Keratinocyte (primary cell): ENCODE measurements around the gene RGPD4. TPM values are rescaled to one million over a fixed set of nuclear protein-coding genes. Genes with fewer than 3 reads are reported as not detected.

Source experiments
- DNase-seq: peaks from one replicate; pipeline ENCODE4 v3.0.0-alpha.2; 2011; ENCODE audit warnings: low read depth, missing footprints, low spot score
- FAIRE-seq: peaks from 2 replicates; lab custom pipeline; 2011; peaks lifted over from hg19 to GRCh38; lab: Jason Lieb, UNC
- H2AFZ ChIP-seq: 2 replicates; pipeline ENCODE4 v1.6.0; 2012; ENCODE audit warnings: low read length, control low read depth, inconsistent platforms; ENCODE audit not compliant: control insufficient read depth
- H3K27ac ChIP-seq: 2 replicates; pipeline ENCODE4 v1.5.1; 2011; ENCODE audit warnings: low read length; ENCODE audit not compliant: control insufficient read depth, insufficient read depth
- H3K27me3 ChIP-seq: 3 replicates; pipeline ENCODE4 v1.6.0; 2011; ENCODE audit warnings: low read length; ENCODE audit not compliant: control insufficient read depth, insufficient read depth; ENCODE audit errors: extremely low read depth
- H3K36me3 ChIP-seq, 2 experiments: 2 replicates in 1 of 2; 3 replicates in 1 of 2; pipeline ENCODE4 v1.5.1; 2011; ENCODE audit warnings: low read length in 2 of 2, mild to moderate bottlenecking in 1 of 2; ENCODE audit not compliant: control insufficient read depth in 2 of 2, insufficient read depth in 2 of 2; ENCODE audit errors: extremely low read depth in 1 of 2
- H3K4me1 ChIP-seq: 3 replicates; pipeline ENCODE4 v1.5.1; 2011; ENCODE audit warnings: low read length; ENCODE audit not compliant: control insufficient read depth, insufficient read depth; ENCODE audit errors: extremely low read depth
- H3K4me2 ChIP-seq: 3 replicates; pipeline ENCODE4 v1.6.0; 2011; ENCODE audit warnings: low read depth, low read length; ENCODE audit not compliant: control insufficient read depth, insufficient read depth; ENCODE audit errors: extremely low read depth
- H3K4me3 ChIP-seq, 3 experiments: fragments of 200-600 bp in 1 of 3; sonication (generic) in 1 of 3; 2 replicates in 2 of 3; 3 replicates in 1 of 3; pipeline ENCODE4 v1.5.1; 2011 to 2016; ENCODE audit warnings: low read length in 3 of 3, mild to moderate bottlenecking in 3 of 3, control low read depth in 2 of 3, inconsistent platforms in 1 of 3, low read depth in 1 of 3, mixed read lengths in 1 of 3, mixed run types in 1 of 3, moderate library complexity in 1 of 3; ENCODE audit not compliant: control insufficient read depth in 2 of 3, insufficient read depth in 2 of 3; ENCODE audit errors: extremely low read depth in 1 of 3
- H3K79me2 ChIP-seq: 2 replicates; pipeline ENCODE4 v1.6.0; 2012; ENCODE audit warnings: low read length; ENCODE audit not compliant: control insufficient read depth, insufficient read depth
- H3K9ac ChIP-seq: 3 replicates; pipeline ENCODE4 v1.6.0; 2011; ENCODE audit warnings: low read length; ENCODE audit not compliant: control insufficient read depth, insufficient read depth; ENCODE audit errors: extremely low read depth
- H3K9me1 ChIP-seq: 3 replicates; pipeline ENCODE4 v1.6.0; 2011; ENCODE audit warnings: low read length; ENCODE audit not compliant: control insufficient read depth, insufficient read depth; ENCODE audit errors: extremely low read depth
- H3K9me3 ChIP-seq: 2 replicates; pipeline ENCODE4 v1.5.1; 2012; ENCODE audit warnings: low read depth, low read length; ENCODE audit not compliant: control insufficient read depth
- H4K20me1 ChIP-seq: 3 replicates; pipeline ENCODE4 v1.6.0; 2011; ENCODE audit warnings: low read length; ENCODE audit not compliant: control insufficient read depth, insufficient read depth; ENCODE audit errors: extremely low read depth
- EZH2 ChIP-seq: IDR thresholded peaks from one replicate; pipeline ENCODE4 v1.6.1; 2012; ENCODE audit warnings: inconsistent platforms, mild to moderate bottlenecking, low read length, moderate library complexity
- dilution Hi-C: fragments of 300-500 bp; cut with MboI; formaldehyde crosslinking; loops from one replicate; pipeline ENCODE4 v1.7.0; 2020; ENCODE audit warnings: low sequenced_read_pairs; ENCODE audit not compliant: extremely low pct_ligation_motif_present
- polyA plus RNA-seq, 5 experiments: library from polyadenylated mRNA; depleted of rRNA in 3 of 5; stranded (reverse) in 3 of 5; stranded (forward) in 1 of 5; unstranded in 1 of 5; fragments of >200 nt; gene quantifications; 1 replicate in 1 of 5; 2 replicates in 3 of 5; 3 replicates in 1 of 5; pipeline versions ENCODE4 v1.2.1 to v1.2.3, GENCODE V29; 2011 to 2012; ENCODE audit warnings: missing spikeins in 2 of 5, low read depth in 1 of 5, low replicate concordance in 1 of 5
- TF ChIP-seq, protein P1 (sequence below), 3 experiments: IDR thresholded peaks in 1 of 3; conservative IDR thresholded peaks in 1 of 3; optimal IDR thresholded peaks in 1 of 3; 2 replicates in 2 of 3; 3 replicates in 1 of 3; pipeline versions ENCODE3 to v1.5.1; 2011; ENCODE audit warnings: low read length in 3 of 3, mild to moderate bottlenecking in 3 of 3, moderate library complexity in 2 of 3, control low read depth in 1 of 3, inconsistent platforms in 1 of 3; ENCODE audit not compliant: insufficient read depth in 2 of 3; ENCODE audit errors: extremely low read depth in 1 of 3

RGPD4 gene
- polyA plus RNA-seq, 1 donor (not counting 4 experiments of a cell fraction or from before 2014, with no cell fraction given): 0.03 TPM

GRCh38 chr2:107811411-107811810 is 15.3 kb upstream of the RGPD4 start:
- Histone ChIP-seq H4K20me1 (no peaks in the 10 kb centered on the region), H3K9me3 (no peaks in the 10 kb centered on the region), H2AFZ (no peak overlapping the region), H3K4me2 (no peak overlapping the region), H3K9me1 (no peaks in the 10 kb centered on the region), H3K79me2 (no peaks in the 10 kb centered on the region), H3K4me1 (no peaks in the 10 kb centered on the region), H3K9ac (no peak overlapping the region), H3K27ac (no peak overlapping the region), H3K27me3 (no peaks in the 10 kb centered on the region), H3K4me3 (no peak overlapping the region), H3K36me3 (no peaks in the 10 kb centered on the region)
- DNase-seq (no peak), FAIRE-seq (no peak)
- dilution Hi-C loops: no loop called here
- TF ChIP-seq EZH2: no peak
- TF ChIP-seq, protein P1, sequence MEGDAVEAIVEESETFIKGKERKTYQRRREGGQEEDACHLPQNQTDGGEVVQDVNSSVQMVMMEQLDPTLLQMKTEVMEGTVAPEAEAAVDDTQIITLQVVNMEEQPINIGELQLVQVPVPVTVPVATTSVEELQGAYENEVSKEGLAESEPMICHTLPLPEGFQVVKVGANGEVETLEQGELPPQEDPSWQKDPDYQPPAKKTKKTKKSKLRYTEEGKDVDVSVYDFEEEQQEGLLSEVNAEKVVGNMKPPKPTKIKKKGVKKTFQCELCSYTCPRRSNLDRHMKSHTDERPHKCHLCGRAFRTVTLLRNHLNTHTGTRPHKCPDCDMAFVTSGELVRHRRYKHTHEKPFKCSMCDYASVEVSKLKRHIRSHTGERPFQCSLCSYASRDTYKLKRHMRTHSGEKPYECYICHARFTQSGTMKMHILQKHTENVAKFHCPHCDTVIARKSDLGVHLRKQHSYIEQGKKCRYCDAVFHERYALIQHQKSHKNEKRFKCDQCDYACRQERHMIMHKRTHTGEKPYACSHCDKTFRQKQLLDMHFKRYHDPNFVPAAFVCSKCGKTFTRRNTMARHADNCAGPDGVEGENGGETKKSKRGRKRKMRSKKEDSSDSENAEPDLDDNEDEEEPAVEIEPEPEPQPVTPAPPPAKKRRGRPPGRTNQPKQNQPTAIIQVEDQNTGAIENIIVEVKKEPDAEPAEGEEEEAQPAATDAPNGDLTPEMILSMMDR (optimal IDR thresholded peaks at IDR 0.05 in 1 of 3, IDR thresholded peaks at IDR 0.05 in 1 of 3, conservative IDR thresholded peaks at IDR 0.05 in 1 of 3; ENCODE audit: extremely low read depth in 1 of 3, insufficient read depth in 2 of 3, low read length in 3 of 3): no peak

GRCh38 chr2:107812006-107812405 is 14.7 kb upstream of the RGPD4 start:
- dilution Hi-C loops: no loop called here
- H3K4me2 ChIP-seq: no peak overlapping the region
- no peak for DNase-seq
- no peak overlapping the region for H3K9ac ChIP-seq
- H2AFZ ChIP-seq: no peak overlapping the region
- no peaks in the 10 kb centered on the region for H3K79me2 ChIP-seq
- H3K27me3 ChIP-seq: no peaks in the 10 kb centered on the region
- FAIRE-seq: no peak
- H3K9me3 ChIP-seq: no peaks in the 10 kb centered on the region
- no peaks in the 10 kb centered on the region for H4K20me1 ChIP-seq
- no peak for TF ChIP-seq EZH2
- TF ChIP-seq, protein P1 (optimal IDR thresholded peaks at IDR 0.05 in 1 of 3, IDR thresholded peaks at IDR 0.05 in 1 of 3, conservative IDR thresholded peaks at IDR 0.05 in 1 of 3; ENCODE audit: extremely low read depth in 1 of 3, insufficient read depth in 2 of 3, low read length in 3 of 3): no peak
- no peaks in the 10 kb centered on the region for H3K36me3 ChIP-seq
- H3K9me1 ChIP-seq: no peaks in the 10 kb centered on the region
- no peak overlapping the region for H3K4me3 ChIP-seq
- no peaks in the 10 kb centered on the region for H3K4me1 ChIP-seq
- H3K27ac ChIP-seq: no peak overlapping the region
